BJ (cell line): ENCODE measurements around the gene ZNF536. TPM values are rescaled to one million over a fixed set of nuclear protein-coding genes. Genes with fewer than 3 reads are reported as not detected.

ENCODE experiments used
- CTCF ChIA-PET: fragments of 350-600 bp; formaldehyde crosslinking; extraction: SDS; loops from one replicate; lab custom pipeline; 2021; ENCODE audit warnings: antibody characterized with exemption, inconsistent platforms; lab: Yijun Ruan, JAX
- POLR2A ChIA-PET: fragments of 300-600 bp; sonication (Branson Sonifier 250); formaldehyde crosslinking; extraction: SDS; loops from one replicate; lab custom pipeline; 2021; ENCODE audit warnings: antibody characterized with exemption; lab: Charles Lee
- DNase-seq: peaks from one replicate; pipeline ENCODE4 v3.0.0-alpha.2; 2011; ENCODE audit warnings: low read depth
- H3K27me3 ChIP-seq: 2 replicates; pipeline ENCODE4 v1.6.0; 2011; ENCODE audit warnings: low read length; ENCODE audit not compliant: control insufficient read depth, insufficient read depth
- H3K36me3 ChIP-seq: 2 replicates; pipeline ENCODE4 v1.5.1; 2011; ENCODE audit warnings: low read length; ENCODE audit not compliant: control insufficient read depth, insufficient read depth
- H3K4me3 ChIP-seq: 2 replicates; pipeline ENCODE4 v1.5.1; 2011; ENCODE audit warnings: low read depth, mild to moderate bottlenecking, control low read depth, low read length
- CTCF ChIP-seq: IDR thresholded peaks from 2 replicates; pipeline ENCODE4 v1.5.1; 2011; ENCODE audit warnings: low read depth, mild to moderate bottlenecking, control low read depth, inconsistent platforms, low read length, moderate library complexity; ENCODE audit not compliant: insufficient read depth
- polyA plus RNA-seq: library from polyadenylated mRNA; depleted of rRNA; stranded (reverse); fragments of >200 nt; gene quantifications from 2 replicates; pipeline ENCODE4 v1.2.3, GENCODE V29; 2011

The ZNF536 gene
- polyA plus RNA-seq, 1 experiment, result not detected

GRCh38 chr19:30587869-30588268 is 215.7 kb downstream of the ZNF536 start:
- no peak for TF ChIP-seq CTCF
- H3K27me3 ChIP-seq, result no peaks in the 10 kb centered on the region
- CTCF ChIA-PET, result interaction anchor here (1.0 kb wide), 1 partner anchor 9 kb away, joined by 5 read pairs; no protein-coding TSS in a partner anchor
- POLR2A ChIA-PET, result no interaction called here
- H3K36me3 ChIP-seq, result no peaks in the 10 kb centered on the region
- no peak overlapping the region for H3K4me3 ChIP-seq
- no peak for DNase-seq

GRCh38 chr19:30590596-30591229 is 218.5 kb downstream of the ZNF536 start:
- CTCF ChIA-PET, result no interaction called here
- DNase-seq, result no peak

GRCh38 chr19:30593356-30593755 is 221.2 kb downstream of the ZNF536 start:
- POLR2A ChIA-PET, result no interaction called here
- Histone ChIP-seq H3K27me3 (no peaks in the 10 kb centered on the region), H3K4me3 (no peak overlapping the region), H3K36me3 (no peaks in the 10 kb centered on the region)
- CTCF ChIA-PET, result no interaction called here
- no peak for TF ChIP-seq CTCF
- no peak for DNase-seq

More at GRCh38 chr19:30590596-30591229, 218.5 kb downstream of the ZNF536 start:
- TF ChIP-seq CTCF, result no peak
- Histone ChIP-seq H3K27me3 (no peaks in the 10 kb centered on the region), H3K36me3 (no peaks in the 10 kb centered on the region), H3K4me3 (no peak overlapping the region)
- POLR2A ChIA-PET, result no interaction called here

- H3K4me3 ChIP-seq, result no peak overlapping the region
- H3K27me3 ChIP-seq, result no peaks in the 10 kb centered on the region
- CTCF ChIA-PET, result no interaction called here
- no peak for TF ChIP-seq CTCF
- no peaks in the 10 kb centered on the region for H3K36me3 ChIP-seq
- DNase-seq, result no peak
- POLR2A ChIA-PET, result no interaction called here
Observed at GRCh38 chr19:30593975-30594745, 222.0 kb downstream of the ZNF536 start.

- H3K36me3 ChIP-seq, result no peaks in the 10 kb centered on the region
- ChIA-PET CTCF (interaction anchor here (0.9 kb wide), 1 partner anchor 12 kb away, joined by 4 read pairs; no protein-coding TSS in a partner anchor), POLR2A (no interaction called here)
- no peaks in the 10 kb centered on the region for H3K27me3 ChIP-seq
- DNase-seq, result no peak
- no peak for TF ChIP-seq CTCF
- no peak overlapping the region for H3K4me3 ChIP-seq
Observed at GRCh38 chr19:30596268-30596667, 224.1 kb downstream of the ZNF536 start.
